ENCODE results near the gene GOT1.

The GOT1 gene

DNA sequence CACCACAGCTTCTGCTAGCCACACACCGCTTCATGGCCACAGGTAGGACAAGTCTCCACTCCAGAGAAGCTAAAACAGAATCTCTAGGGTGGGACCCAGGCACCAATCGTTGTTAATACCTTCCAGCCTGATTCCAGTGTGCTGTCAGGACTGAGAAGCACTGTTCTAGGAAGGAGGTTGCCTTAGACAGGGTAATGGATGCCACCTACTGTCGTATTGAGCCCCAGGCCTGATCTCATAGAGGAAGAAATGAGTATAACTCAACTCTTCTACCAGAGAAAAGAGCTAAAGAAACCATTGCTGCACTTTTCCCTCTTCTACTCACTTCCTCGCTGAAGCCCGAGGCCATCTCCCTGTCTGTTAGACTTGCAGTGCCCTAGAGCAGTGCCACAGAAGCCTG is 69.5 kb downstream of the GOT1 start:
- ChIA-PET CTCF (interaction anchor here (1.0 kb wide), 1 partner anchor 11 kb away, joined by 6 read pairs; no protein-coding TSS in a partner anchor), POLR2A (interaction anchor here (0.6 kb wide), 1 partner anchor 1198 kb away, joined by 3 read pairs; no protein-coding TSS in a partner anchor)
- no peak for DNase-seq (ENCODE audit: extremely low spot score)
- no peak for TF ChIP-seq TARDBP (IDR thresholded peaks at IDR 0.05)
- no peak for TF ChIP-seq PKNOX1 (IDR thresholded peaks at IDR 0.05)
- TF ChIP-seq LEF1 (IDR thresholded peaks at IDR 0.05; ENCODE audit: borderline replicate concordance): no peak
- TF ChIP-seq ZNF384 (IDR thresholded peaks at IDR 0.05): no peak
- TF ChIP-seq ARNT (IDR thresholded peaks at IDR 0.05): no peak
- no peak for TF ChIP-seq NFRKB (IDR thresholded peaks at IDR 0.05)
- TF ChIP-seq FOXM1 (IDR thresholded peaks at IDR 0.05; ENCODE audit: borderline replicate concordance): no peak
- TF ChIP-seq FOXA1 (IDR thresholded peaks at IDR 0.05): no peak
- no peak for TF ChIP-seq ELF4 (IDR thresholded peaks at IDR 0.05)
- TF ChIP-seq SP1 (IDR thresholded peaks at IDR 0.05): no peak
- no peak for TF ChIP-seq SUZ12 (IDR thresholded peaks at IDR 0.05)
- no peak for TF ChIP-seq CTBP1 (IDR thresholded peaks at IDR 0.05; ENCODE audit: borderline replicate concordance)
- TF ChIP-seq L3MBTL2 (conservative IDR thresholded peaks at IDR 0.05): no peak
- TF ChIP-seq HDGF (IDR thresholded peaks at IDR 0.05; ENCODE audit: borderline replicate concordance): no peak
- TF ChIP-seq FOXK2 (IDR thresholded peaks at IDR 0.05): no peak
- no peak for TF ChIP-seq BHLHE40 (IDR thresholded peaks at IDR 0.05; ENCODE audit: borderline replicate concordance)

DNA sequence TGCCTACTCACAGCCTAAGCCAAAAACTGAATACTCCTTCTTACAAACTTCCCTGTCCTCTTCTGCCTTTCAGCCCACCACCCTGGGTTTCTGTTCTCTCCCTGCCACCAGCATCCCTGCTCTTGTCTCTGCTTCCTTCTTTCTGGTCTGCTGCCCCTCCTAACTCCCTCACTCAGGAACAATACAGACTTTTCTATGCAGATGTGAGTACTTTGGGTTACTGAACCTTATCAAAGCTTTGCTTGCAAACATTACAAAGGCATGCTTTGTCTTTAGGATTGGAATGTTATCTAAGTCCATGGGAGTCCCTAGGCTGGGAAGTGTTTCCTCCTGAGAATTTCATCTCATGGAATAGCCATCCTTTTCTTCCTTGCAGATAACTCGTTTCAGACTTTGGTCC is 72.3 kb downstream of the GOT1 start:
- CTCF ChIA-PET: no interaction called here
- TF ChIP-seq ELF4 (IDR thresholded peaks at IDR 0.05) (no peak), FOXM1 (IDR thresholded peaks at IDR 0.05; ENCODE audit: borderline replicate concordance) (no peak), PKNOX1 (IDR thresholded peaks at IDR 0.05) (no peak), HDGF (IDR thresholded peaks at IDR 0.05; ENCODE audit: borderline replicate concordance) (no peak), BHLHE40 (IDR thresholded peaks at IDR 0.05; ENCODE audit: borderline replicate concordance) (no peak), NFRKB (IDR thresholded peaks at IDR 0.05) (no peak), LEF1 (IDR thresholded peaks at IDR 0.05; ENCODE audit: borderline replicate concordance) (no peak), FOXK2 (IDR thresholded peaks at IDR 0.05) (no peak), SUZ12 (IDR thresholded peaks at IDR 0.05) (no peak), SP1 (IDR thresholded peaks at IDR 0.05) (no peak), ZNF384 (IDR thresholded peaks at IDR 0.05) (no peak), TARDBP (IDR thresholded peaks at IDR 0.05) (no peak)
- POLR2A ChIA-PET: no interaction called here
- DNase-seq (ENCODE audit: extremely low spot score): no peak

GRCh38 chr10:99357691-99358090 is 72.7 kb downstream of the GOT1 start:
- TF ChIP-seq FOXM1 (IDR thresholded peaks at IDR 0.05; ENCODE audit: borderline replicate concordance) (no peak), BHLHE40 (IDR thresholded peaks at IDR 0.05; ENCODE audit: borderline replicate concordance) (no peak), CTBP1 (IDR thresholded peaks at IDR 0.05; ENCODE audit: borderline replicate concordance) (no peak)
- ChIA-PET CTCF (no interaction called here), POLR2A (no interaction called here)
- no peak for DNase-seq (ENCODE audit: extremely low spot score)

DNA sequence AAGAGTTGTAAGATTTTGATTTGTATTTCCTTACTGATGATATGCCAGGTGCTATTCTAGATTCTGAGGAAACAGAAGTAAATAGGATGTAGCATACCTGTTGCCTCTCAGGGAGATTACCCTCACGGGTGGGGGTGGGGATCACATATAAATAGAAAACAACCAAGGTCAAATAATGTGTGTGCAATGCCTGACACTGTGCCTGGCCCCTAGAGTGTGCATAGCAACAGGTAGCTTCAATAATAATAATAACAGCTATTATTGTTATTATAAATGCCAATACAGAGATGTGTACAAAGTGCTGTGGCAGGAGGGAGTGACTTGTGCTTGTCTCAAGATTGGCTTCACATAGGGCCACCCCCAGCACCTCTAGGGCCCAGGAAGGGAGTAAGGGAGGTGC is 77.2 kb downstream of the GOT1 start:
- ChIA-PET CTCF (no interaction called here), POLR2A (no interaction called here)
- TF ChIP-seq ARNT (IDR thresholded peaks at IDR 0.05) (no peak), ELF4 (IDR thresholded peaks at IDR 0.05) (no peak)
- no peak for DNase-seq (ENCODE audit: extremely low spot score)

DNA sequence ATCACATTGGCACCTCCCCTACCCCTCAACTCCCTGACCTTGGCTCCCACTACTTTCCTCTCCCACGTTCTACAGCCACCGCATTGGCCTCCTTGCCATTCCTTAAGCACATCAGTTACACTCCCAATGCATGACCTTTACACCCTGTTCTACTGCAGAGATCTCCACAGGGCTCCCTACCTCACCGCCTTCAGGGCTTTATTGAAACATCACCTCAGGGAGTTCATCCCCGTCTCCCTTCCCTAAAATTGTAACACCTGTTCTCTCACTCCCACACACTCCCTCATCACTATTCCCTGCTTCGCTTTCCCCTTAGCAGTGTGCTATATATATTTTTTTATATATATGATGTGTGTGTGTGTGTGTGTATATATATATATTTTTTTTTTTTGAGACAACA is 82.8 kb downstream of the GOT1 start:
- POLR2A ChIA-PET: no interaction called here
- no peak for DNase-seq (ENCODE audit: extremely low spot score)
- CTCF ChIA-PET: no interaction called here
- TF ChIP-seq SP1 (IDR thresholded peaks at IDR 0.05) (no peak), LEF1 (IDR thresholded peaks at IDR 0.05; ENCODE audit: borderline replicate concordance) (no peak), ZNF384 (IDR thresholded peaks at IDR 0.05) (no peak), ARNT (IDR thresholded peaks at IDR 0.05) (no peak), BHLHE40 (IDR thresholded peaks at IDR 0.05; ENCODE audit: borderline replicate concordance) (no peak), ELF4 (IDR thresholded peaks at IDR 0.05) (no peak), L3MBTL2 (conservative IDR thresholded peaks at IDR 0.05) (no peak), CTBP1 (IDR thresholded peaks at IDR 0.05; ENCODE audit: borderline replicate concordance) (no peak), HDGF (IDR thresholded peaks at IDR 0.05; ENCODE audit: borderline replicate concordance) (no peak)
